ENCODE results near the gene PIP5K1C.
A peak's percentile ranks its signal among the peaks of the same experiment; 100 is the strongest.

Gene PIP5K1C, protein sequence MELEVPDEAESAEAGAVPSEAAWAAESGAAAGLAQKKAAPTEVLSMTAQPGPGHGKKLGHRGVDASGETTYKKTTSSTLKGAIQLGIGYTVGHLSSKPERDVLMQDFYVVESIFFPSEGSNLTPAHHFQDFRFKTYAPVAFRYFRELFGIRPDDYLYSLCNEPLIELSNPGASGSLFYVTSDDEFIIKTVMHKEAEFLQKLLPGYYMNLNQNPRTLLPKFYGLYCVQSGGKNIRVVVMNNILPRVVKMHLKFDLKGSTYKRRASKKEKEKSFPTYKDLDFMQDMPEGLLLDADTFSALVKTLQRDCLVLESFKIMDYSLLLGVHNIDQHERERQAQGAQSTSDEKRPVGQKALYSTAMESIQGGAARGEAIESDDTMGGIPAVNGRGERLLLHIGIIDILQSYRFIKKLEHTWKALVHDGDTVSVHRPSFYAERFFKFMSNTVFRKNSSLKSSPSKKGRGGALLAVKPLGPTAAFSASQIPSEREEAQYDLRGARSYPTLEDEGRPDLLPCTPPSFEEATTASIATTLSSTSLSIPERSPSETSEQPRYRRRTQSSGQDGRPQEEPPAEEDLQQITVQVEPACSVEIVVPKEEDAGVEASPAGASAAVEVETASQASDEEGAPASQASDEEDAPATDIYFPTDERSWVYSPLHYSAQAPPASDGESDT

DNA sequence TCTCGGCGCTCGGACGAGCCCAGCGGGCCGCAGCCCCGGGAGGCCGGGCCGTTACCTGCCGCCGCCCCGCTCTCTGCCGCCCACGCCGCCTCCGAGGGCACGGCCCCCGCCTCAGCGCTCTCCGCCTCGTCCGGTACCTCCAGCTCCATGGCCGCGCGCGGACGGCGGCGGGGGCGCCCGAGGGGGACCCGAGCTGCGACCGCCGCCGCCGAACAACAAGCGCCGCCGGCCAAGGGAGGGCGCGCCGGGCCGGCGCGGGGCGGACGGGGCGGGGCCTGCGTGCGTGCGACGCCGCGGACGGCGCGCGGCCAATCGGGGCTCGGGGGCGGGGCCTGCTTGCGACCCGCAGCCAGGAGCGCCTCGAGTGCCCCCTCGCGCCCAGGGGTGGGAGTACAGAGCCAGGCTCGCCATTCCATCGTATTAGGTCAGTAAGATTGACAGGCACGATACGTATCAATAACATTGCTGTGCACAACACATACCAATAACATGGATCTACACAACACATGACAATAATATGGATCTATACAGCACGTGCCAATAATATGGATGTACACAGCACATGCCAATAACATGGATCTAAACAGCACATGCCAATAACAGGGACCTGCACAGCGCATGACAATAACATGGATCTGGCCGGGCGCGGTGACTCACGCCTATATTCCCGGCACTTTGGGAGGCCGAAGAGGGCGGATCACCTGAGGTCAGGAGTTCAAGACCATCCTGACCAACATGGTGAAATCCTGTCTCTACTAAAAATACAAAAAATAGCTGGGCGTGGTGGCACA, at the start of gene PIP5K1C:
TSS of gene PIP5K1C (minus strand) at position 227 of the 791 bp plus-strand sequence. CDS start at position 149, 78 bp downstream.
- DNase-seq, result peak; percentile 71

DNA sequence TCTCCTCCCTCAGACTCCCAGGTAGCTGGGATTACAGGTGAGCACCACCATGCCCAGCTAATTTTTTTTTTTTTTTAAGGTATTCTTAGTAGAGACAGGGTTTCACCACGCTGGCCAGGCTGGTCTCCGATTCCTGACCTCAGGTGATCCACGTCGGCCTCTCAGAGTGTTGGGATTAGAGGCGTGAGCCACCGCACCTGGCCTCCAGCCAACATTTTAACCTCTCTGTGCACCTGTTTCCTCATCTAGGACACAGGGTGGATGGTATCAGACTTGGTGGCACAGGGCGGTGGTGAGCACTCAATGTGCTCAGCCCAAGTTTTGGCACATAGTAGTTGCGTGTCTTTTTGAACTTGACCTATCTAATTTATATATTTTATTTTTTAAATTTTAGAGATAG, 48.7 kb upstream of the PIP5K1C start:
- DNase-seq, result no peak

DNA sequence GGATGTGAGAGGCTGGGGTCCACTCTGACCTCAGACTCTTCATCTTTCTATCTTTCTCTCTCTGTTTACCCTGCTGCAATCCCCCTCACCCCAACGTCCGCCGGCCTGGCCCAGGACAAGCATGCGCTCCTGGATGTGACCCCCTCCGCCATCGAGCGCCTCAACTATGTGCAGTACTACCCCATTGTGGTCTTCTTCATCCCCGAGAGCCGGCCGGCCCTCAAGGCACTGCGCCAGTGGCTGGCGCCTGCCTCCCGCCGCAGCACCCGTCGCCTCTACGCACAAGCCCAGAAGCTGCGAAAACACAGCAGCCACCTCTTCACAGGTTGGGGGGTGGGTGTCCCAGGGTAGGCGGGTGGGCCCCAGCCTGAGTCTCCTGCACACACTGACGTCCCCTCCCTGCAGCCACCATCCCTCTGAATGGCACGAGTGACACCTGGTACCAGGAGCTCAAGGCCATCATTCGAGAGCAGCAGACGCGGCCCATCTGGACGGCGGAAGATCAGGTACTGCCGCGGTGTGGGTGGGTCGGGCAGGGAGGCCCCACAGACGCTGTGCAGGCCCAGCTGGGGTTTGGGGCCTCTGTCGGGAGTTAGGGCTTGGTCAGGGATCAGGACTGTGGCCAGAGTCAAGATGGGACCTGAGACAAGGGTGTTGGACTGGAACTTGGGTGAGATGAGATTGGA, 46.2 kb upstream of the PIP5K1C start:
- no peak for DNase-seq

DNA sequence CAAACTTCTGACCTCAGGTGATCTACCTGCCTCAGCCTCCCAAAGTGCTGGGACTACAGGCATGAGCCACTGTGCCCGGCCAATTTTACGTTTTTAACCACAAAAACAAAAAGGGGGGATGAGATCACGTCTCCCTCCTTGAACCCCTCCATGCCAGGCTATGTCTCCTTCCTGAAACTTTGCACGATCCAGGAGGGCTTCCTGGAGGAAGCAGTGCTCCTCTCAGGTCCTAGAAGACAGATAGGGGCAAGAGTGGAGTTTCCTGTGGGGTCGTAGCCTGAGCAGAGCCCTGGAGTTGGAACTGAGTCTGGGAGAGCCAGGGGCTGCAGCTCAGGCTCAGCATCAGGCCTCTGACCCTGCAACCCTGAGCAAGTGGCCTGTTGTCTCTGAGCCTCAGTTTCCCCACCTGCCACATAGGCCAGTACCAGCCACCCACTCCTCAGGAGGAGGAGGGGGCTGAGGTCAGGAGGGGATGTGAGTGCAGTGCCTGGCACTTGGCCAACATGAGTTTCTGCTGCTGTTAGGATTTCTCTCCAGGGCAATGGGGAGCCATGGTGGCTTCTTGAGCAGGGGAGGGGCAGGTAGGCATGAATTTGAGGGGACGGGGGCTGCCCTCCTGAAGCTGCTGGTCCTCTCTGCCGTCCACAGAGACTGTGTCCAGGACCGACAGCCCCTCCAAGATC, 45.2 kb upstream of the PIP5K1C start:
- no peak for DNase-seq

DNA sequence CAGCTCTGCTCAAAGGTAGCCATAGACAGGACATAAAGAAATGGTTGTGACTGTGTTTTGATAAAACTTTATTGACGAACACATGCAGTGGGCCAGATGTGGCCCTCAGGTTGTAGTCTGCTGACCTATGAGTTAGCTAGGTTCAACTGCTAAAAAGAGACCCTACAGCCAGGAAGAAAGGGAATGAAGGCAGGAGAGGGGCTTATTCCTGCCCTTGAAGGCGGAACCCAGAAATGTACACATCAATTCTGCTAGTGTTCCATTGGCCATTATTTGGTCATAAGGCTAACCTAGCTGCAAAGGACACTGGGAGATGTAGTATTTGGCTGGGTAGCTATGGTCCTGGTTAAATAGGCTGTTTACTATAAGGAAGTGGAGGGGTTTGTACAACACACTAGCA, 43.2 kb upstream of the PIP5K1C start:
- DNase-seq, result no peak

DNA sequence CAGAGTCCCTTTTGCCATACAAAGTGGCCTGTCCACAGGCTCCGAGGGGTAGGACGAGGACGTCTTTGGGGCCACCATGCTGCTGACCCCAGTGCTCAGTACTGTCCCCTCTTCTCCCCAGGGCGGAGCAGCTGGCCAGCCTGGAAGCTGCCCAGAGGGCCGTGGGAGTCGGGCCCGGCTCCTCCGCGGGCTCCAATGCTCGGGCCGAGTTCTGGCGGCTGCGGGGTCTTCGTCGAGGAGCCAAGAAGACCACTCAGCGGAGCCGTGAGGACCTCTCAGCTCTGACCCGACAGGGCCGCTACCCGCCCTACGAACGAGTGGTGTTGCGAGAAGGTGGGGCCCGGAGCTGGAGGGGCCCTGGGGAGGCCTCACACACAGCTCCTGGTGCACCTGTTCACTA, 40.2 kb upstream of the PIP5K1C start:
- DNase-seq, result no peak

DNA sequence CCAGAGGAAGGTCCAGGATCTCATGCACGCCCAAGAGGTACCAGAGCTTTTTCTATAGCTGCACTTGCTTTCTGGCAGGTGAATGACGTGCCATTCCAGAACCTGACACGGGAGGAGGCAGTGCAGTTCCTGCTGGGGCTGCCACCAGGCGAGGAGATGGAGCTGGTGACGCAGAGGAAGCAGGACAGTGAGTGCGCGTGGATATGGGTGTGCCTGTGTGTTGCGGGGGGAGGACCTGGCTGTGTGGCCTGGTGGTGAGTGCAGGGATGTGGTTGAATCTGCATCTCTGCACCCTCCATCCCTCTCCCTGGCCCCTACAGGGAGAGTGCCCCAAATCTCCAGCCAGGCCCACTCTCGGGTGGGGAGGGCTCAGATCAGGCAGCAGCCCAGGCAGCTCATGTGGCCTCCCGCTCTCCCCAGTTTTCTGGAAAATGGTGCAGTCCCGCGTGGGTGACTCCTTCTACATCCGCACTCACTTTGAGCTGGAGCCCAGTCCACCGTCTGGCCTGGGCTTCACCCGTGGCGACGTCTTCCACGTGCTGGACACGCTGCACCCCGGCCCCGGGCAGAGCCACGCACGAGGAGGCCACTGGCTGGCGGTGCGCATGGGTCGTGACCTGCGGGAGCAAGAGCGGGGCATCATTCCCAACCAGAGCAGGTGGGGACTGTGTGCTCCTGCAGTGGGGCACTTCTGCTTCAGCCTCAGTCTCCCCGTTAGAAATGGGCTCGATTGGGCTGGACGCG, 38.4 kb upstream of the PIP5K1C start:
- no peak for DNase-seq

DNA sequence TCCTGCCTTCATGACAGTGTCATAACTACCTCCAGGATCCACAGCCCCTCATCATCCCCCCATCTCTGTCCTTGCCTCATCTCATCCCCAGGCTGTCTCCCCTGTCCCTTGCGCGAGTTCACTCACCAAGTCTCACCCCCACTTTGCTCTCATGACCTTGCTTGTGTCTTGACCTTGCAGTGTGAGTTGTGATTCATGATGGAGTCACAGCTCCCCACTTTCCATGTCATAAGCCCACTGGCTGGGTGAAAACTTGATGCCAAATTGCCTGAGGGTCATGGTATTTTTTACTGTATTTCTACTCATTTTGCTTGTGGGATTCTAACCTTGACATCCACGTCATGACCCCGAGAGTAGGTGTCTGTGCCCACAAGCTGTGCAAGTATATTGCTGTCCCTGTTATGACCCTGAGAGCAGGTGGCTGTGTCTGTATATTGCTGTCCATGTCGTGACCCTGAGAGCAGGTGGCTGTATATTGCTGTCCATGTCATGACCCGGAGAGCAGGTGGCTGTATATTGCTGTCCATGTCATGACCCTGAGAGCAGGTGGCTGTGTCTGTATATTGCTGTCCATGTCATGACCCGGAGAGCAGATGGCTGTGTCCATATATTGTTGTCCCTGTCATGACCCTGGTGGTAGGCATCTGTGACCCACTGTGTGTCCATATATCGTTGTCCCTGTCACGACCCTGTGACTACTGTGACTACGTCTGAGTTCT, 37.4 kb upstream of the PIP5K1C start:
- DNase-seq, result no peak

DNA sequence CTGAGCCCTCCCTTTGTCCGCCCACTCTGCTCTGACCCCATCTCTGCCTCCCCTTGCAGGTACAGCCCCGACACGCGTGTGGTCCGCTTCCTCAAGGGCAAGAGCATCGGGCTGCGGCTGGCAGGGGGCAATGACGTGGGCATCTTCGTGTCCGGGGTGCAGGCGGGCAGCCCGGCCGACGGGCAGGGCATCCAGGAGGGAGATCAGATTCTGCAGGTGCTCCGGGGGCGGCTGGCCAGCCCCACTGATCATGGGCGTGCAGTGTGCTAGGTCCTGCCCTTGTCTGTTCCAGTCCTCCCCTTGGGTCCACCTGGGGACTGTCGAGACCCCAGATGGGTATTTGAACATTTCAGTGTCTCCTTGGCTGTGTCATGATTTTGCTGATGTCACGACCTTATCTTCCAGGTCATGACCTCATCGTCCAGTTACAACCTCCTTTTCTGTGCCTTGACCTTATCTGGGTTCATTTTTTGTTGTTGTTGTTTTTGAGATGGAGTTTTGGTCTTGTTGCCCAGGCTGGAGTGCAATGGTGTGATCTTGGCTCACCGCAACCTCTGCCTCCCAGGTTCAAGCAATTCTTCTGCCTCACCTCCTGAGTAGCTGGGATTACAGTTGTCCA, 35.9 kb upstream of the PIP5K1C start:
- no peak for DNase-seq

DNA sequence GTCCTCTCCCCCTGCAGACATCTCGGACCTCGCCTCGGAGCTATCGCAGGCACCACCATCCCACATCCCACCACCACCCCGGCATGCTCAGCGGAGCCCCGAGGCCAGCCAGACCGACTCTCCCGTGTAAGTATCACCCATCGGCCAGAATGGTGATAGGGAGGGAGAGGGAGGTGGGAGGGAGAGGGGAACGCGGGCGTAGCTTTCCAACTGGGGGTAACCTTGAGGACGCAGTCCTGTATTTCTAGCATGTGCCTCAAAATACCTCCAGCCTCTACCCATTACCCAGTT, 34.0 kb upstream of the PIP5K1C start:
- no peak for DNase-seq

DNA sequence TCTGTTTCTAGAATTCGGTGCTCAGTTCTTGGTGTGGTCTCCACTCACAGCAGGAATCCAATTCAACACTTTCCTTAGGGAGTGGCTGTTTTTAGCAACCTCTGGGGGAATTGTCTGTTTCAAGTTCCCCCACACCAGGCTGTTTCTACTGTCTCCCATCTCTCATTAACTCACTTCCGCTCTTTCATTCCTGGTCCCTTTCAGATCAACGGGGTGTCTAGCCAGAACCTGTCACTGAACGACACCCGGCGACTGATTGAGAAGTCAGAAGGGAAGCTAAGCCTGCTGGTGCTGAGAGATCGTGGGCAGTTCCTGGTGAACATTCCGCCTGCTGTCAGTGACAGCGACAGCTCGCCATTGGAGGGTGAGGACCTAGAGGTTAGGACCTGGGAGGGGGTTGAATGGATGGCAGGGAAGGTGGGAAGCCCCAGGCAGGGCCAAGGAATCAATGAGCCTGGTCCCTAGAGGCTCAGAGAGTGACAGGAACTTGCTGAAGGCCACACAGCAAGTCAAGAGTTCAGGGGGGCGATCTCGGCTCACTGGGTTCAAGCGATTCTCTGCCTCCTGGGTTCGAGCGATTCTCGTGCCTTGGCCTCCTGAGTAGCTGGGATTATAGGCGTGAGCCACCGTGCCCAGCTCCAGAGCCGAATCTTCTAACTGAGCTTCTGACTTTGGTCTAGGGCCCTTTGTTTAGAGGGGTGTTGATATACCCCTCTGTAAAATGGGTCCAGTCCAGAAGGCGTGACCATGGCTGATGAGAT, 33.5 kb upstream of the PIP5K1C start:
- DNase-seq, result no peak

DNA sequence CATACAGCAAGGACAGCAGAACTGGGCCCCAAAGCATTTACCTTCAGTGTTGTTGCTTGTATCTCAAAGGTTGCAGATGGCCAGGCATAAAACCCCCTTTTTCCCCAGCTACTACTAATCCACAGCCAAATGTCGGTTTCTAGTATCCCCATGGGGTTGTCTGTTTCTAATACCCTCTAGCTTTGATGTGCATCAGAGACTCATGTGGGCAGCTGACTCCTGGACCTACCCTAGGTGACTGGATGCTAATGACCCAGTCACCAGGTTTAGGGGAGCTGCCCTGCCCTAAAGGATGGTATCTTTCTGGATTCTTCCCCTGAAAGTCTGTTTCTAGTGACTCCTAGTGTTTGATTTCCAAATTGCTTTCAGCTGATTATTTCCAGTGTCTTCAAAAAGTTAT, 31.8 kb upstream of the PIP5K1C start:
- no peak for DNase-seq

DNA sequence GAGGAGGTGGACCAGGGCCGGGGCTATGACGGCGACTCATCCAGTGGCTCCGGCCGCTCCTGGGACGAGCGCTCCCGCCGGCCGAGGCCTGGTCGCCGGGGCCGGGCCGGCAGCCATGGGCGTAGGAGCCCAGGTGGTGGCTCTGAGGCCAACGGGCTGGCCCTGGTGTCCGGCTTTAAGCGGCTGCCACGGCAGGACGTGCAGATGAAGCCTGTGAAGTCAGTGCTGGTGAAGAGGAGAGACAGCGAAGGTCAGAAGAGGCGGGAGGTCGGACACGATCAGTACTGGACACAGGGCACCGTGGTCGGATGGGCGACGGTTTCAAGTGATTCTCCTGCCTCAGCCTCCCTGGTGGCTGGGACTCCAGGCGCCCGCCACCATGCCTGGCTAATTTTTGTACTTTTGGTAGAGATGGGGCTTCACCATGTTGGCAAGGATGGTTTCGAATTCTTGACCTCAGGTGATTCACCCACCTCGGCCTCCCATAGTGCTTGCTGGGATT, 30.2 kb upstream of the PIP5K1C start:
- no peak for DNase-seq

DNA sequence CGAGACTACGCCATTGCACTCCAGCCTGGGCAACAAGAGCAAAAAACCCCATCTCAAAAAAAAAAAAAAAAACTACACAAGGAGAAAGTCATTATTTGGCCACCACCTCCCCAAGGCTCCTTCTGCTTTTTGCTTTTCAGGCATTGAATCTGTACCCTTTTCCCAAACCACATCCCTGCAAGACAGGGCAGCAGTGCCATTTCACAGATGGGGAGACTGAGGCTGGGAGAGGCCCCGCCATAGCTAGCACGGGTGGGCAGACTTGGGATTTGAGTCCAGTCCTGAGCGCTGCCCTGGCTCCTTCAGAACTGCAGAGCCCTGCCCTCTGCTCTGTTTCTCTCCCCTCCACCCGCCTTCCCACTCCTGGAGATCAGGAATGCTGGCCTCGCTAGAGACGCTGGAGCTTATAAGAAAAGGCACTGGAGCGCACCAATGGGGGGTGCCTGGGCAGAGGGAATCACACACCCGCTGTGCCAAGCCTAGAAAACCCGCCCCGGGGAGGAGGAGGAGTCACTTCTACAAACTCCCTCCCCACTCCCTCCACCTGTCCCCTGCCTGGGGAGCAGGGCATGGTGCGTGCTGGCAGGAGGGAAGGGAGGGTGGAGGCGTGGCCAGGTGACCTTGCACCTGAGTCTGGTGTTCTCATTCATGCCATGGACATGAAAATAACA, 25.5 kb upstream of the PIP5K1C start:
- no peak for DNase-seq

DNA sequence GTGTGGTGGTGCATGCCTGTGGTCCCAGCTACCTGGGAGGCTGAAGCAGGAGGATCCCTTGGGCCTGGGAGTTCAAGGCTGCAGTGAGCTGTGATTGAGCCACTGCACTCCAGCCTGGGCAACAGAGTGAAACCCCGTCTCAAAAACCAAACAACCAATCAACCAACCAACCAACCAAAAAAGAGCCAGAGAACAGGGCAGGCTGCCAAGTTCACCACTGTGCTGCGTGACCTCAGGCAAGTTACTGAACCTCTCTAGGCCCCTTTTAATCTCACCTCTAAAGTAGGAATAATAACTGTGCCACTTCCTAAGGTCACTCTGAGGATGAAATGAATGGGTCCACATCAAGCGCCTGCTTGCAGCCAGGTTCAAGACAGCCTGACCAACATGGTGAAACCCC, 24.9 kb upstream of the PIP5K1C start:
- DNase-seq, result no peak

DNA sequence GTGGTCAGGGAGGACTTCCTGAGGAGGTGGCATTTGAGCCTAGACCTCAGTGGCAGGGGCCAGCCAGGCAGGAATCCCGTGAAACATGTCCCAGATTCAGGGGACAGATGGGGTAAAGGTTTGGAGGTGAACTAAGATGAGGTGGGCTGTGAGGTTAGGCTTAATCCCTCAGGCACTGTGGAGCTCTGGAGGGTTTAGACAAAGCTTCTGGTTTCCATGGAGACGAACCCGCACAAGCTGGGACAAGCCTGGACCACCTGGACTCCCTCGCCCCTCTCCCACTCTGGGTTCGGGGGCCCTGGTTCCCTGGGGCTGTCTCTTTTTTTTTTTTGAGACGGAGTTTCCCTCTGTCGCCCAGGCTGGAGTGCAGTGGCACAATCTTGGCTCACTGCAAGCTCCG, 23.6 kb upstream of the PIP5K1C start:
- no peak for DNase-seq

DNA sequence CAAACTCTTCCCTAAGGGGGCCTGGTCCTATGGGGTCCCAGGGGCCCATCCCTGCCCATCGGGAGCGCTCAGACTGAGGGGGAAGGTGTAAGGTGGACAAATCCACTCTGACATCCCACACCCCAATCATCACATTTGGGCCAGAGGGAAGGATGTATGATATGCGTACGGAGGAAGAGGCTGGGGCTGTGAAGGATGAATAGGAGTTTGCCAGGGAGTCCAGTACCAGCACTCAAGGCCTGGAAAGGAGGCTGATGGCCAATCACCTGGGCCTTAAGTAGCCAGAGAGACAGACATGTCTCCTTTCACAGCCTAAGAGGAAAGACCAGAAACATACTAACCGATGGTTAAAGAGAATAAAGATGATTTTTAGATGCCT, 22.8 kb upstream of the PIP5K1C start:
- DNase-seq, result no peak

DNA sequence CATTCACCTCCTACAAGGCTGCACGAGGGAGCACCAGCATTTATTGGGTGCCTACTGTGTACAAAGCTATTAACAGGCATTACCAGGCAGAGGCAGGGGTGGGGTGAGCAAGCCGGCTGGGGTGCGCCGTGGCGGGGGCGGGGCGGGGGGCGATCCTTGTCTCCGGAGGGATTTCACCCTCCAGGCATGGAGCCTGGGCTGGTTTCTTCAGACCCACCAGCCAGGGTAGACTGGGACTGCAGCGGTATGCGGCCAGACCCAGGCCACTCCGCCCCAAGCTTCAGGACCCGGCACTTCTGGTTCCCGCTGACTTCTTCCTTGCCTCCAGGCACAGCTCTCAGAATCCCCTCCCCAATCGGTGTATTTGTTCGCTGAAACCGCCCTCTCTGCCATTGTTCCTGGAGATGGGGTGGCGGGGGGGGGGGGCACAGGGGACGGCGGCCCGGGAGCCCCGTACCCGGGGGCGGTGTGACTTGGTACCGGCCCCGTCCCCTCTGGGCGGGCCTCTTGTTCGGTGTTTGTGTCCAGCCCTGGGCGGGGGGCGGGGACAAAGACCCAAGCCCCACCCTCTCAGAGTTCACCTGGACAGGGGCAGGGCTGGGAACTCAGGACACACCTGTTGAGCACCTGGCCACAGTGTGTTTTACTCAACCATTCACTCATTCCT, 22.3 kb upstream of the PIP5K1C start:
- DNase-seq, result no peak
